Transverse colon (tissue), 4 donors: ENCODE data around the gene OCEL1. TPM values are rescaled to one million over a fixed set of nuclear protein-coding genes. Genes with fewer than 3 reads are reported as not detected.

Experiments
- DNase-seq: peaks from one replicate; pipeline ENCODE4 v3.0.0-alpha.2; 2019
- H3K27ac ChIP-seq, 4 donors: fragments of 200-600 bp; sonication (generic); 2 replicates each; pipeline ENCODE4 v1.5.1; 2016 to 2018; ENCODE audit warnings: inconsistent platforms in 4 of 4
- H3K27me3 ChIP-seq: fragments of 200-600 bp; sonication (generic); 2 replicates; pipeline ENCODE4 v1.5.1; 2017; ENCODE audit warnings: inconsistent platforms
- H3K36me3 ChIP-seq, 4 donors: fragments of 200-600 bp; sonication (generic); 2 replicates each; pipeline ENCODE4 v1.5.1; 2017 to 2019; ENCODE audit warnings: inconsistent platforms in 4 of 4
- H3K4me1 ChIP-seq, 4 donors: fragments of 200-600 bp; sonication (generic); 2 replicates each; pipeline ENCODE4 v1.5.1; 2017 to 2020; ENCODE audit warnings: inconsistent platforms in 4 of 4
- H3K4me3 ChIP-seq, 4 donors: fragments of 200-600 bp; sonication (generic); 1 replicate in 1 of 4; 2 replicates in 3 of 4; pipeline versions ENCODE4 v1.5.1 to v1.6.1; 2017 to 2019; ENCODE audit warnings: inconsistent platforms in 4 of 4
- H3K9me3 ChIP-seq, 2 donors: fragments of 200-600 bp; sonication (generic); 2 replicates each; pipeline ENCODE4 v1.5.1; 2017 to 2019; ENCODE audit warnings: inconsistent platforms in 2 of 2
- CTCF ChIP-seq, 5 experiments: fragments of 200-600 bp in 3 of 5; fragments of 450-650 bp in 2 of 5; sonication (generic) in 3 of 5; IDR thresholded peaks; 1 replicate in 2 of 5; 2 replicates in 3 of 5; pipeline ENCODE4 v1.5.1; 2016 to 2017; ENCODE audit warnings: antibody characterized with exemption in 5 of 5, inconsistent platforms in 3 of 5, mild to moderate bottlenecking in 2 of 5, moderate library complexity in 1 of 5
- EP300 ChIP-seq: sonication (generic); formaldehyde crosslinking; IDR thresholded peaks from one replicate; pipeline ENCODE4 v1.6.1; 2017; ENCODE audit warnings: antibody characterized with exemption, low read depth
- POLR2A ChIP-seq: fragments of 450-650 bp; IDR thresholded peaks from one replicate; pipeline ENCODE4 v1.6.1; 2016; ENCODE audit warnings: antibody characterized with exemption, mild to moderate bottlenecking, moderate library complexity
- POLR2AphosphoS5 ChIP-seq, 3 donors: sonication (generic); formaldehyde crosslinking; IDR thresholded peaks; one replicate each; pipeline ENCODE4 v1.6.1; 2016; ENCODE audit warnings: antibody characterized with exemption in 3 of 3
- WGBS, 2 donors: methylation state at CpG; one replicate each; pipeline ENCODE4 v1.1.5; 2018; ENCODE audit warnings: low coverage in 1 of 2; 5-methylcytosine and 5-hydroxymethylcytosine counted together
- in situ Hi-C, 4 donors: fragments of 200-750 bp; cut with MboI; loops; one replicate each; pipeline versions ENCODE4 v1.15.0 to v1.15.1; 2017; ENCODE audit warnings: low sequenced_read_pairs in 3 of 4, low pct_ligation_motif_present in 1 of 4, low pct_unique_long_range_greater_than_20kb in 1 of 4
- intact Hi-C: fragments of 100-400 bp; cut with DNase I; formaldehyde crosslinking; loops from one replicate; pipeline ENCODE4 v1.15.1; 2023; ENCODE audit warnings: low total_unique reads
- total RNA-seq, 4 donors: library from RNA; depleted of rRNA; stranded (reverse); fragments of >200 nt; gene quantifications; one replicate each; pipeline ENCODE4 v1.1.0, GENCODE V29; 2016

OCEL1 gene
- total RNA-seq, 4 donors from 2014 or later = 4.8 to 42.6 (median 29.9) TPM

GRCh38 chr19:17243830-17244617, 18.0 kb downstream of the OCEL1 start:
- TF ChIP-seq EP300 = no peak
- TF ChIP-seq POLR2A = peak; percentile 31
- Histone ChIP-seq H3K9me3 (no peaks in the 10 kb centered on the region), H3K4me1 (peaks cover 31 to 75% (median 70%) of the 10 kb centered on the region in 4 donors), H3K27ac (peak overlapping the region; percentile 89 to 95 (median 94)), H3K4me3 (peak overlapping the region; percentile 63 to 97 (median 87)), H3K27me3 (no peaks in the 10 kb centered on the region), H3K36me3 (no peaks in the 10 kb centered on the region)
- DNase-seq = peak; percentile 70
- WGBS, 2 donors = 20% methylated on average over 50 of the region's 52 CpGs; no CpG with 5 or more reads in 1 of the 2 donors
- in situ Hi-C loops (no loop called here), intact Hi-C loops (no loop called here)

- in situ Hi-C loops (no loop called here), intact Hi-C loops (no loop called here)
- H3K27ac ChIP-seq = peak overlapping the region; percentile 89 to 95 (median 94)
- no peaks in the 10 kb centered on the region for H3K9me3 ChIP-seq
- H3K4me1 ChIP-seq = peaks cover 34 to 71% (median 66%) of the 10 kb centered on the region in 4 donors
- H3K4me3 ChIP-seq = peak overlapping the region; percentile 63 to 97 (median 87)
- 6 to 17% methylated on average over 2 to 28 of the region's 100 CpGs for WGBS, 2 donors
- no peaks in the 10 kb centered on the region for H3K36me3 ChIP-seq
- no peaks in the 10 kb centered on the region for H3K27me3 ChIP-seq
- DNase-seq = peak; percentile 59
- TF ChIP-seq POLR2AphosphoS5 (IDR thresholded peaks at IDR 0.05) (no peak), EP300 (no peak), POLR2A (no peak), CTCF (IDR thresholded peaks at IDR 0.05) (no peak)
Measured at GRCh38 chr19:17244618-17245534, 18.9 kb downstream of the OCEL1 start.

- TF ChIP-seq POLR2AphosphoS5 (IDR thresholded peaks at IDR 0.05) (peak; percentile 65 to 69 (median 68)), POLR2A (no peak), CTCF (IDR thresholded peaks at IDR 0.05) (no peak), EP300 (no peak)
- 0% methylated on average over 24 of the region's 72 CpGs; no CpG with 5 or more reads in 1 of the 2 donors for WGBS, 2 donors
Measured at GRCh38 chr19:17245535-17245984, 19.5 kb downstream of the OCEL1 start, which contains the start of gene NR2F6. Gene NR2F6 (minus strand): TSS chr19:17245919. CDS start chr19:17245220, 699 bp downstream.

GRCh38 chr19:17246681-17247425, 20.8 kb downstream of the OCEL1 start:
- in situ Hi-C loops = no loop called here
- WGBS, 2 donors = 0 to 17% methylated on average over 6 to 18 of the region's 21 CpGs
- peak overlapping the region; percentile 56 to 95 (median 72) for H3K4me3 ChIP-seq
- H3K36me3 ChIP-seq = no peaks in the 10 kb centered on the region
- TF ChIP-seq CTCF (IDR thresholded peaks at IDR 0.05) = no peak
- peak in 2 of 3 donors; percentile 16 to 37 for TF ChIP-seq POLR2AphosphoS5 (IDR thresholded peaks at IDR 0.05)
- intact Hi-C loops = no loop called here
- no peaks in the 10 kb centered on the region for H3K9me3 ChIP-seq
- DNase-seq = peak; percentile 69
- peaks cover 28 to 54% (median 47%) of the 10 kb centered on the region in 4 donors for H3K4me1 ChIP-seq
- peak overlapping the region; percentile 89 to 95 (median 94) for H3K27ac ChIP-seq
- no peaks in the 10 kb centered on the region for H3K27me3 ChIP-seq

More at GRCh38 chr19:17245535-17245984, 19.5 kb downstream of the OCEL1 start, which contains the start of gene NR2F6:
- H3K9me3 ChIP-seq = no peaks in the 10 kb centered on the region
- H3K4me3 ChIP-seq = peak within 1 kb of the TSS; percentile 63 to 97 (median 87)
- H3K4me1 ChIP-seq = peaks cover 34 to 65% (median 59%) of the 10 kb centered on the region in 4 donors
- DNase-seq = no peak
- H3K27ac ChIP-seq = peak within 1 kb of the TSS; percentile 89 to 95 (median 94)
- intact Hi-C loops (no loop called here), in situ Hi-C loops (no loop called here)
- no peaks in the 10 kb centered on the region for H3K27me3 ChIP-seq
- no peaks in the 10 kb centered on the region for H3K36me3 ChIP-seq
